ENCODE data around the gene ATP2A2.

- no peak for TF ChIP-seq CTCF (IDR thresholded peaks at IDR 0.05)
- TF ChIP-seq POLR2A (IDR thresholded peaks at IDR 0.05) = no peak
Observed at GRCh38 chr12:110307372-110307771, 26.3 kb downstream of the ATP2A2 start.
